Measurements from ENCODE around the gene INSL3. TPM values are rescaled to one million over a fixed set of nuclear protein-coding genes. Genes with fewer than 3 reads are reported as not detected.

INSL3 gene
- total and polyA plus RNA-seq, 2 of the 13 experiments (the other 11 are each of a cell fraction or from before 2014, with no cell fraction given): 0.30 TPM; not detected in 1

- TF ChIP-seq ARID5B (CRISPR knock-in tag; IDR thresholded peaks at IDR 0.05): no peak
- TF ChIP-seq KDM5B (CRISPR knock-in tag; IDR thresholded peaks at IDR 0.05; ENCODE audit: borderline replicate concordance): no peak
- TF ChIP-seq MAFG (CRISPR knock-in tag; IDR thresholded peaks at IDR 0.05): no peak
- no peak for TF ChIP-seq ZNF264 (CRISPR knock-in tag; IDR thresholded peaks at IDR 0.05)
- no peak for TF ChIP-seq HDAC2 (CRISPR knock-in tag; IDR thresholded peaks at IDR 0.05)
- 0 out of 2 replicates have a peak, but pooled peaks have one; percentile 66 for TF ChIP-seq CENPBD1 (CRISPR knock-in tag; IDR thresholded peaks at IDR 0.05; ENCODE audit: borderline replicate concordance, low read depth)
- TF ChIP-seq MIXL1 (CRISPR knock-in tag; IDR thresholded peaks at IDR 0.05): no peak
- TF ChIP-seq ATF1 (CRISPR knock-in tag; IDR thresholded peaks at IDR 0.05): no peak
- TF ChIP-seq REST (IDR thresholded peaks at IDR 0.05; ENCODE audit: borderline replicate concordance in 1 of 2, low read depth in 1 of 2, low read length in 2 of 2): no peak
- TF ChIP-seq NPAS2 (CRISPR knock-in tag; IDR thresholded peaks at IDR 0.05; ENCODE audit: borderline replicate concordance): no peak
- TF ChIP-seq ZNF891 (CRISPR knock-in tag; IDR thresholded peaks at IDR 0.05): no peak
- no peak for TF ChIP-seq ZNF142 (CRISPR knock-in tag; IDR thresholded peaks at IDR 0.05)
- 0 out of 2 replicates have a peak, but pooled peaks have one; percentile 34 for TF ChIP-seq ZNF773 (CRISPR knock-in tag; IDR thresholded peaks at IDR 0.05; ENCODE audit: borderline replicate concordance)
These were observed 39.1 kb upstream of the INSL3 start (continued) for GRCh38 chr19:17860331-17860992.
